RWPE2 (cell line): ENCODE results near the gene COL4A2.

Experiments used
- ATAC-seq: fragments of 200-7000 bp; cut with Tn5 transposase; 3 replicates; pipeline ENCODE4 v1.9.1; 2021; ENCODE audit warnings: low read depth
- DNase-seq: peaks from one replicate; pipeline ENCODE4 v3.0.0-alpha.2; 2020; ENCODE audit warnings: low spot score
- H3K27ac ChIP-seq: fragments of 450-650 bp; 2 replicates; pipeline ENCODE4 v1.5.1; 2017; ENCODE audit warnings: mild to moderate bottlenecking; ENCODE audit not compliant: poor library complexity, severe bottlenecking
- H3K27me3 ChIP-seq: fragments of 250-450 bp; sonication (Bioruptor Pico); 2 replicates; pipeline ENCODE4 v1.5.1; 2021; ENCODE audit warnings: mild to moderate bottlenecking, moderate library complexity; ENCODE audit not compliant: insufficient read depth, poor library complexity, severe bottlenecking
- H3K36me3 ChIP-seq: fragments of 250-450 bp; sonication (Bioruptor Pico); 2 replicates; pipeline ENCODE4 v1.5.1; 2020; ENCODE audit warnings: low read depth, mild to moderate bottlenecking, moderate library complexity
- H3K4me1 ChIP-seq: fragments of 250-450 bp; sonication (Bioruptor Pico); 2 replicates; pipeline ENCODE4 v1.5.1; 2021; ENCODE audit warnings: mild to moderate bottlenecking, moderate library complexity; ENCODE audit not compliant: insufficient read depth, poor library complexity, severe bottlenecking
- H3K4me3 ChIP-seq: fragments of 250-450 bp; sonication (Bioruptor Pico); 2 replicates; pipeline ENCODE4 v1.5.1; 2021; ENCODE audit warnings: mild to moderate bottlenecking, moderate library complexity; ENCODE audit not compliant: severe bottlenecking
- H3K9me3 ChIP-seq: fragments of 250-450 bp; sonication (Bioruptor Pico); 2 replicates; pipeline ENCODE4 v1.5.1; 2021; ENCODE audit warnings: mild to moderate bottlenecking, moderate library complexity; ENCODE audit not compliant: severe bottlenecking
- TF ChIP-seq, protein P1 (sequence below): fragments of 450-650 bp; IDR thresholded peaks from one replicate; pipeline ENCODE4 v1.5.1; 2017; ENCODE audit warnings: mild to moderate bottlenecking, moderate library complexity; ENCODE audit not compliant: poor library complexity, severe bottlenecking

The COL4A2 gene

DNA sequence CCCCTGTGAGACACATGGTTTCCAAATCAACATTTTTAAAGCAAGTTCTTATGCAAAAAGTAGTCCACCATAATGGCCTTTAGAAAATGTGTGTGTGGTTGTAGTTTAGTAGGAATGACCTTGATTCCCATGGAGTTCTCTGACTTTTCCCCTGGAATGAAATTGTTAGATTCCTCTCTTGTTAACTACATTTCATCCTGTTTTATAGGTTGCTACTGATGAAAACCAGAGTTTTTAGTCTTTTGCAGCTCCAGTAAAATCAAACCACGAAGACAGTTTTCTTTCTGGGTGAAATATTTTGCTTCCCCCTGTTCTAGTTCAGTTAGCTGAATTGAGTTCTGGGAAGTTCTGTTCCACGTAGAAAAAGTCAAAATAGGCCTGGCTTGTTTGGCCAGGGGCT, 146.7 kb downstream of the COL4A2 start:
- TF ChIP-seq, protein P1, sequence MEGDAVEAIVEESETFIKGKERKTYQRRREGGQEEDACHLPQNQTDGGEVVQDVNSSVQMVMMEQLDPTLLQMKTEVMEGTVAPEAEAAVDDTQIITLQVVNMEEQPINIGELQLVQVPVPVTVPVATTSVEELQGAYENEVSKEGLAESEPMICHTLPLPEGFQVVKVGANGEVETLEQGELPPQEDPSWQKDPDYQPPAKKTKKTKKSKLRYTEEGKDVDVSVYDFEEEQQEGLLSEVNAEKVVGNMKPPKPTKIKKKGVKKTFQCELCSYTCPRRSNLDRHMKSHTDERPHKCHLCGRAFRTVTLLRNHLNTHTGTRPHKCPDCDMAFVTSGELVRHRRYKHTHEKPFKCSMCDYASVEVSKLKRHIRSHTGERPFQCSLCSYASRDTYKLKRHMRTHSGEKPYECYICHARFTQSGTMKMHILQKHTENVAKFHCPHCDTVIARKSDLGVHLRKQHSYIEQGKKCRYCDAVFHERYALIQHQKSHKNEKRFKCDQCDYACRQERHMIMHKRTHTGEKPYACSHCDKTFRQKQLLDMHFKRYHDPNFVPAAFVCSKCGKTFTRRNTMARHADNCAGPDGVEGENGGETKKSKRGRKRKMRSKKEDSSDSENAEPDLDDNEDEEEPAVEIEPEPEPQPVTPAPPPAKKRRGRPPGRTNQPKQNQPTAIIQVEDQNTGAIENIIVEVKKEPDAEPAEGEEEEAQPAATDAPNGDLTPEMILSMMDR = no peak
- H3K4me1 ChIP-seq = peaks cover 3% of the 10 kb centered on the region
- DNase-seq = no peak
- peaks cover 65% of the 10 kb centered on the region for H3K36me3 ChIP-seq
- no peak overlapping the region for H3K4me3 ChIP-seq
- no peaks in the 10 kb centered on the region for H3K9me3 ChIP-seq
- H3K27me3 ChIP-seq = no peaks in the 10 kb centered on the region
- H3K27ac ChIP-seq = no peak overlapping the region
- no peak for ATAC-seq

DNA sequence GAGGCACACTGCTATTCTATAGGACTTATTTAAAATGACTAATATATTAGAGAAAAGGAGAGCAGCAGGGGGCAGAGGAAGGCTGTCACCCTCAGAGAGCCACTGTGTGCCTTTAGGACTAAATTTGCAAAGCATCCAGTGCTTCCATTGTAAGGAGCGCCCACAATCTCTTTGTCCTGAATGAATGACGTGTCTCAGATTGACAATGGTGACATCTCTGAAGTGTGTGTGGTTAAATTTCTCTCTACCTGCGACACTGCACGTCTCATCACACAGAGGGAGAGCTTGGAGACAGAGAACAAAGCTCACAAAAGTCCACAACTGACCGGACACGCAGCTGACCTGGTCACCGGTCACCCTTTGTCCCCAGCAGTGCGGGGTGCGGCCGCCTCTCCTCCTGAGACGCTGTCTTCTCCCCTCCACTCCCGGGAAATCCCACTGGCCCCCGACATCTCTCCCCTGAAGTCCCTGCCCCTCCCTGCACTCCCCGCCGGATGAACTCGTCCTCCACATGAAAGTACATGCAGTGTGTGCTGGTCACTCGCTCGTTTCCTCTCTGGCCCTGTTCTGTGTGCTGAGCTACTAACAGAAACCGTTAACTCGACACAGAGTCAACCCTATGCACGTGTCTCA, 147.3 kb downstream of the COL4A2 start:
- no peaks in the 10 kb centered on the region for H3K27me3 ChIP-seq
- H3K4me3 ChIP-seq = no peak overlapping the region
- no peak for DNase-seq
- no peaks in the 10 kb centered on the region for H3K9me3 ChIP-seq
- no peak overlapping the region for H3K27ac ChIP-seq
- ATAC-seq = no peak
- peaks cover 66% of the 10 kb centered on the region for H3K36me3 ChIP-seq
- TF ChIP-seq, protein P1 = no peak
- no peaks in the 10 kb centered on the region for H3K4me1 ChIP-seq

GRCh38 chr13:110454956-110455355, 147.9 kb downstream of the COL4A2 start:
- DNase-seq (no peak), ATAC-seq (no peak)
- no peak overlapping the region for H3K4me3 ChIP-seq
- H3K36me3 ChIP-seq = peaks cover 66% of the 10 kb centered on the region
- H3K4me1 ChIP-seq = no peaks in the 10 kb centered on the region
- H3K9me3 ChIP-seq = no peaks in the 10 kb centered on the region
- H3K27me3 ChIP-seq = no peaks in the 10 kb centered on the region
- TF ChIP-seq, protein P1 = no peak
- no peak overlapping the region for H3K27ac ChIP-seq

GRCh38 chr13:110455444-110455843, 148.4 kb downstream of the COL4A2 start:
- Histone ChIP-seq H3K36me3 (peaks cover 66% of the 10 kb centered on the region), H3K9me3 (no peaks in the 10 kb centered on the region), H3K27ac (no peak overlapping the region), H3K27me3 (no peaks in the 10 kb centered on the region), H3K4me1 (no peaks in the 10 kb centered on the region), H3K4me3 (no peak overlapping the region)
- ATAC-seq (0 out of 3 replicates have a peak, but pooled peaks have one; percentile 3), DNase-seq (no peak)
- TF ChIP-seq, protein P1 = no peak

- TF ChIP-seq, protein P1 = peak; percentile 89
- Histone ChIP-seq H3K36me3 (peaks cover 70% of the 10 kb centered on the region), H3K27me3 (no peaks in the 10 kb centered on the region), H3K27ac (no peak overlapping the region), H3K9me3 (no peaks in the 10 kb centered on the region), H3K4me1 (no peaks in the 10 kb centered on the region), H3K4me3 (no peak overlapping the region)
- no peak for DNase-seq
- ATAC-seq = peak; percentile 94
Measured at GRCh38 chr13:110455941-110456340, 148.9 kb downstream of the COL4A2 start.
